HCT116 (cell line): ENCODE results near the gene TMEM132D.

Experiments
- EZH2 ChIP-seq: fragments of 200-600 bp; sonication (generic); IDR thresholded peaks from 2 replicates; pipeline ENCODE4 v1.6.1; 2017; ENCODE audit warnings: antibody characterized with exemption, mixed run types
- POLR2A ChIP-seq: IDR thresholded peaks from 2 replicates; pipeline ENCODE4 v1.7.0; 2011; ENCODE audit warnings: borderline replicate concordance; ENCODE audit not compliant: insufficient read depth, insufficient read length; ENCODE audit errors: extremely low read depth
- POLR2AphosphoS5 ChIP-seq: IDR thresholded peaks from 2 replicates; pipeline ENCODE4 v1.6.1; 2011; ENCODE audit warnings: mild to moderate bottlenecking, low read depth, low read length, moderate library complexity
- RAD21 ChIP-seq: IDR thresholded peaks from 2 replicates; pipeline ENCODE4 v1.6.1; 2012; ENCODE audit warnings: low read depth, mild to moderate bottlenecking
- SIN3A ChIP-seq: IDR thresholded peaks from 2 replicates; pipeline ENCODE4 v1.6.1; 2012; ENCODE audit warnings: low read depth
- SP1 ChIP-seq: IDR thresholded peaks from 2 replicates; pipeline ENCODE4 v1.6.1; 2012; ENCODE audit warnings: low read depth
- TCF7L2 ChIP-seq: IDR thresholded peaks from 2 replicates; pipeline ENCODE4 v1.7.0; 2011; ENCODE audit warnings: borderline replicate concordance, inconsistent platforms; ENCODE audit not compliant: insufficient read depth, insufficient read length; ENCODE audit errors: extremely low read depth
- YY1 ChIP-seq: IDR thresholded peaks from 2 replicates; pipeline ENCODE4 v1.6.1; 2011; ENCODE audit warnings: low read length, low read depth, moderate library complexity, mild to moderate bottlenecking; ENCODE audit not compliant: insufficient replicate concordance; ENCODE audit errors: extremely low read depth
- ZBTB33 ChIP-seq: IDR thresholded peaks from 2 replicates; pipeline ENCODE4 v1.6.1; 2011; ENCODE audit warnings: mild to moderate bottlenecking, low read length, moderate library complexity; ENCODE audit not compliant: insufficient replicate concordance; ENCODE audit errors: extremely low read depth
- ZFX ChIP-seq: fragments of 450-650 bp; IDR thresholded peaks from 2 replicates; pipeline ENCODE4 v1.6.1; 2017
- TF ChIP-seq, protein P1 (sequence below), 3 experiments: fragments of 200-600 bp in 1 of 3; sonication (generic) in 1 of 3; IDR thresholded peaks in 2 of 3; conservative IDR thresholded peaks in 1 of 3; 2 replicates each; pipeline ENCODE4 v1.5.1; 2012 to 2017; ENCODE audit warnings: low read depth in 2 of 3, low read length in 2 of 3, antibody characterized with exemption in 1 of 3, borderline replicate concordance in 1 of 3, control low read depth in 1 of 3, mild to moderate bottlenecking in 1 of 3, mixed read lengths in 1 of 3, mixed run types in 1 of 3, moderate library complexity in 1 of 3; ENCODE audit not compliant: insufficient read depth in 1 of 3
- TF ChIP-seq, protein P2 (sequence below): IDR thresholded peaks from 2 replicates; pipeline ENCODE4 v1.6.1; 2012; ENCODE audit warnings: low read depth
- TF ChIP-seq, protein P3 (sequence below): IDR thresholded peaks from 2 replicates; pipeline ENCODE4 v1.6.1; 2012

GRCh38 chr12:129815846-129816245, 88.0 kb downstream of the TMEM132D start:
- no peak for TF ChIP-seq ZBTB33
- TF ChIP-seq, protein P1, sequence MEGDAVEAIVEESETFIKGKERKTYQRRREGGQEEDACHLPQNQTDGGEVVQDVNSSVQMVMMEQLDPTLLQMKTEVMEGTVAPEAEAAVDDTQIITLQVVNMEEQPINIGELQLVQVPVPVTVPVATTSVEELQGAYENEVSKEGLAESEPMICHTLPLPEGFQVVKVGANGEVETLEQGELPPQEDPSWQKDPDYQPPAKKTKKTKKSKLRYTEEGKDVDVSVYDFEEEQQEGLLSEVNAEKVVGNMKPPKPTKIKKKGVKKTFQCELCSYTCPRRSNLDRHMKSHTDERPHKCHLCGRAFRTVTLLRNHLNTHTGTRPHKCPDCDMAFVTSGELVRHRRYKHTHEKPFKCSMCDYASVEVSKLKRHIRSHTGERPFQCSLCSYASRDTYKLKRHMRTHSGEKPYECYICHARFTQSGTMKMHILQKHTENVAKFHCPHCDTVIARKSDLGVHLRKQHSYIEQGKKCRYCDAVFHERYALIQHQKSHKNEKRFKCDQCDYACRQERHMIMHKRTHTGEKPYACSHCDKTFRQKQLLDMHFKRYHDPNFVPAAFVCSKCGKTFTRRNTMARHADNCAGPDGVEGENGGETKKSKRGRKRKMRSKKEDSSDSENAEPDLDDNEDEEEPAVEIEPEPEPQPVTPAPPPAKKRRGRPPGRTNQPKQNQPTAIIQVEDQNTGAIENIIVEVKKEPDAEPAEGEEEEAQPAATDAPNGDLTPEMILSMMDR (IDR thresholded peaks at IDR 0.05 in 2 of 3, conservative IDR thresholded peaks at IDR 0.05 in 1 of 3; ENCODE audit: borderline replicate concordance in 1 of 3, insufficient read depth in 1 of 3, low read depth in 2 of 3, low read length in 2 of 3) = no peak
- no peak for TF ChIP-seq POLR2A
- no peak for TF ChIP-seq EZH2
- TF ChIP-seq, protein P2, sequence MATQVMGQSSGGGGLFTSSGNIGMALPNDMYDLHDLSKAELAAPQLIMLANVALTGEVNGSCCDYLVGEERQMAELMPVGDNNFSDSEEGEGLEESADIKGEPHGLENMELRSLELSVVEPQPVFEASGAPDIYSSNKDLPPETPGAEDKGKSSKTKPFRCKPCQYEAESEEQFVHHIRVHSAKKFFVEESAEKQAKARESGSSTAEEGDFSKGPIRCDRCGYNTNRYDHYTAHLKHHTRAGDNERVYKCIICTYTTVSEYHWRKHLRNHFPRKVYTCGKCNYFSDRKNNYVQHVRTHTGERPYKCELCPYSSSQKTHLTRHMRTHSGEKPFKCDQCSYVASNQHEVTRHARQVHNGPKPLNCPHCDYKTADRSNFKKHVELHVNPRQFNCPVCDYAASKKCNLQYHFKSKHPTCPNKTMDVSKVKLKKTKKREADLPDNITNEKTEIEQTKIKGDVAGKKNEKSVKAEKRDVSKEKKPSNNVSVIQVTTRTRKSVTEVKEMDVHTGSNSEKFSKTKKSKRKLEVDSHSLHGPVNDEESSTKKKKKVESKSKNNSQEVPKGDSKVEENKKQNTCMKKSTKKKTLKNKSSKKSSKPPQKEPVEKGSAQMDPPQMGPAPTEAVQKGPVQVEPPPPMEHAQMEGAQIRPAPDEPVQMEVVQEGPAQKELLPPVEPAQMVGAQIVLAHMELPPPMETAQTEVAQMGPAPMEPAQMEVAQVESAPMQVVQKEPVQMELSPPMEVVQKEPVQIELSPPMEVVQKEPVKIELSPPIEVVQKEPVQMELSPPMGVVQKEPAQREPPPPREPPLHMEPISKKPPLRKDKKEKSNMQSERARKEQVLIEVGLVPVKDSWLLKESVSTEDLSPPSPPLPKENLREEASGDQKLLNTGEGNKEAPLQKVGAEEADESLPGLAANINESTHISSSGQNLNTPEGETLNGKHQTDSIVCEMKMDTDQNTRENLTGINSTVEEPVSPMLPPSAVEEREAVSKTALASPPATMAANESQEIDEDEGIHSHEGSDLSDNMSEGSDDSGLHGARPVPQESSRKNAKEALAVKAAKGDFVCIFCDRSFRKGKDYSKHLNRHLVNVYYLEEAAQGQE = no peak
- TF ChIP-seq, protein P3, sequence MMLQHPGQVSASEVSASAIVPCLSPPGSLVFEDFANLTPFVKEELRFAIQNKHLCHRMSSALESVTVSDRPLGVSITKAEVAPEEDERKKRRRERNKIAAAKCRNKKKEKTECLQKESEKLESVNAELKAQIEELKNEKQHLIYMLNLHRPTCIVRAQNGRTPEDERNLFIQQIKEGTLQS = no peak
- no peak for TF ChIP-seq RAD21
- TF ChIP-seq SP1 = no peak
- TF ChIP-seq POLR2AphosphoS5 = no peak
- no peak for TF ChIP-seq YY1
- no peak for TF ChIP-seq TCF7L2
- TF ChIP-seq ZFX = no peak
- TF ChIP-seq SIN3A = no peak
